Raji (cell line): Measurements from ENCODE around the gene ALPI.

Experiments used
- POLR2A ChIP-seq: IDR thresholded peaks from 2 replicates; pipeline ENCODE4 v1.6.1; 2011; ENCODE audit warnings: low read depth, low read length, control low read depth; ENCODE audit not compliant: insufficient read depth

Gene ALPI

GRCh38 chr2:232482301-232483238 is 26.6 kb downstream of the ALPI start:
- TF ChIP-seq POLR2A: no peak

- TF ChIP-seq POLR2A: no peak
Observed at GRCh38 chr2:232483311-232483922, 27.5 kb downstream of the ALPI start.

- no peak for TF ChIP-seq POLR2A
Observed at GRCh38 chr2:232483923-232484627, 28.1 kb downstream of the ALPI start.

GRCh38 chr2:232484628-232485347 is 28.8 kb downstream of the ALPI start:
- 0 out of 2 replicates have a peak, but pooled peaks have one; percentile 8 for TF ChIP-seq POLR2A

GRCh38 chr2:232485348-232485756 is 29.4 kb downstream of the ALPI start:
- no peak for TF ChIP-seq POLR2A

- TF ChIP-seq POLR2A: no peak
Observed at GRCh38 chr2:232485757-232486557, 30.0 kb downstream of the ALPI start.

GRCh38 chr2:232486558-232487384 is 30.8 kb downstream of the ALPI start:
- TF ChIP-seq POLR2A: no peak

GRCh38 chr2:232487385-232488096 is 31.6 kb downstream of the ALPI start, which contains the start of gene ECEL1:
Gene ECEL1 (minus strand): TSS chr2:232487834. CDS start chr2:232486653, 1,181 bp downstream.
- TF ChIP-seq POLR2A: no peak

GRCh38 chr2:232488097-232488711 is 32.3 kb downstream of the ALPI start:
- no peak for TF ChIP-seq POLR2A

GRCh38 chr2:232488721-232489300 is 32.9 kb downstream of the ALPI start:
- TF ChIP-seq POLR2A: no peak

GRCh38 chr2:232489516-232490220 is 33.7 kb downstream of the ALPI start:
- no peak for TF ChIP-seq POLR2A
